T-helper 2 cell (primary cell): Measurements from ENCODE around the gene SCG5.

Experiments used
- DNase-seq, 5 experiments: peaks; one replicate each; pipeline versions ENCODE4 v3.0.0 to v3.0.0-alpha.2; 2012 to 2022

Gene SCG5

GRCh38 chr15:32659340-32660155 lies 18.0 kb downstream of the SCG5 start:
- no peak for DNase-seq

DNA sequence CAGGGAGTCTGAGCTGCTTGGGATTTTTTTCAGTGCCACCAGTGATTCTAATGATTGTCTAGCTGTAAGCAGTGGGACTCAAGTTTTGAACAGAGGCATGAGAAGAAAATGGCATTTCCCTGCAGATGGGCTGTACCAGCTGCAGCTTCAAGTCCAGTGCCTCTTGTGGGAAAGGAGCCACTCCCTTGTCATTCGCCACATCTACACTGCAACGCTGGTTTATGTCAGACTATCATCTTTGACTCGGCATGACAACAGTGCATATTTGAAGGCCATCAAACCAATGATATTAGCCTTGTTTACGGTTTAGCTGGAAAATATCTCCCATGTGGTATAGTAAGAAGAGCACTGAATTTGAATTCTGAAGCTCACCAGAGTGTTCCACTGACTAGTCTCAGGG lies 22.2 kb downstream of the SCG5 start:
- no peak for DNase-seq

DNA sequence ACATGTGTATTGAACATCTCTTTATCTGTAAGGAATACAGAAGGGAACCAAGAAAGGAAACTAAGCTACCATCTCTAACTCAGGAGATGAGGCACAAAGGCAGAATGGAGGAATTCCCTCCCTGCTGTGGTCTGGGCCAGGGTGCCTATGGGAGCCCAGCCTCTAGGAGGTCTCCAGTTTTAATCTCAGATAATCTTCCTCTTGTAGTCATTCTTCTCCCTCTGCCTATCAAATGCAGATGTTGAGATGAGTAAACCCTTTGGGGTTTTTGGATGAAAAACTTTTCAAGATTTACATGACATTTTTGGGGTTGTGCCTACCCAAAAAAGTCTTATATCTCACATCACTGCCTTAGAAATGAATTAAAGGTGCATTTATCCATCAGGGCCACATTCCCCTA lies 23.3 kb downstream of the SCG5 start:
- no peak for DNase-seq

DNA sequence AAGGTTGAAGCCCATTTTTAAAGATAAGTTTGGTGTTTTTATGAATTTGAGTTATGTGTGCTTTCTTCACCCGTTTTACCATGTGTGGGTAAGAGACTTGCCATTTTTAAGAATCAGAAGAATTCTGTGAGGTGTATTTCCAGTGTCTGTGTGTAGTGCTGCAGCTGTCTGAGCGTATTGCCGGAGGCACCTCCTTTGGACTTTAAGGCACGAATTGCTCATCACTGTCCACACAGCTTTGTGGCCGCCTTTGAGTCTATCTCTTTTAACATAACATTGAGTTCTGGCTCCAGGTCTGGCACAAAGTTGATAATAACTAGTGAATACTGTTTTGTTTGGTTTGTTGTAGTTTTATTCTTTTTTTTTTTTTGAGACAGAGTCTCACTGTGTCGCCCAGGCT lies 25.8 kb downstream of the SCG5 start:
- DNase-seq, result no peak

- DNase-seq, result no peak
Observed at GRCh38 chr15:32668942-32669341, 27.4 kb downstream of the SCG5 start.

GRCh38 chr15:32669896-32670611 lies 28.5 kb downstream of the SCG5 start:
- DNase-seq, result no peak

DNA sequence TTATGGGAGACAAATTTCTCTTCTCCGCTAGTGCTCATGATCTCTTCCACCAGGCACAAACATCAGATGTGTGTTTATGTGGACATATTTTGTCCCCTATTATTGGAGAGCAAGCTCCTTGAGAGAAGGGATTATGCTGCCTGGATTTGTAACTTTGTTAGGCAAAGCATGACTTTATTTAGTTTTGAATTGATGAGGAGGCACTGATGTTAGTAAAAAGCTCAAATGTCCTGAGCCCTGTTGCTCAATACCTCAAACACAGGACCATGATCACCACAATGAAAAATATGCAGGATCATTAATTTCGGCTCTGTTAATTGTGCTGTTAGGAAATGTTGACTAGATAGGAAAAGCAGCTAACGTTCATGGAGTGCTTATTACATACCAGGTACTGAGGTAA lies 29.1 kb downstream of the SCG5 start:
- DNase-seq, result no peak

GRCh38 chr15:32671339-32672325 lies 30.1 kb downstream of the SCG5 start:
- no peak for DNase-seq

DNA sequence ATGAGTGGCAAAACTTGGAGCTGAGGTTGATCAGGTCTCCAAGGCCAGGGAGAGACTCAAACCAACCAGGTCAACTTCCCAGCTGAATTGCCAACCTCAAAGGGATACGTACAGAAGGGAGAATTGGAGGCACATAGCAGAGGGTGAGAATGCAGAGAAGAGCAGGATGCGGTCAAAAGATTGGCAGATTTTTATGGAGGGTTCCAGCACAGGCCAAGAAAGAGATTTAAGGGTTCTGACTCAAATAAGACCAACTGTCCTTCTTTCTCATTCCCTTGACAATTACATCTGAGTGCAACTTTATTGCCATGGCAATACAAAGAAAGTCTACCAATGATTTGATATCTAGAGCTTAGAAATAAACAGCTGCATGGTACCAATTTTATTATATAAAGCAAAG lies 33.2 kb downstream of the SCG5 start:
- no peak for DNase-seq

GRCh38 chr15:32675466-32675865 lies 34.0 kb downstream of the SCG5 start:
- no peak for DNase-seq

- DNase-seq, result no peak
Observed at GRCh38 chr15:32676169-32676568, 34.7 kb downstream of the SCG5 start.

GRCh38 chr15:32677238-32677750 lies 35.8 kb downstream of the SCG5 start:
- DNase-seq, result no peak

- DNase-seq, result no peak
Observed at GRCh38 chr15:32679298-32679690, 37.8 kb downstream of the SCG5 start.

GRCh38 chr15:32682569-32682968 lies 41.1 kb downstream of the SCG5 start:
- no peak for DNase-seq

GRCh38 chr15:32682977-32683630 lies 41.6 kb downstream of the SCG5 start:
- no peak for DNase-seq

GRCh38 chr15:32683906-32684584 lies 42.5 kb downstream of the SCG5 start:
- peak in 1 of 5 experiments; percentile 12 for DNase-seq

GRCh38 chr15:32685576-32685975 lies 44.1 kb downstream of the SCG5 start:
- no peak for DNase-seq

DNA sequence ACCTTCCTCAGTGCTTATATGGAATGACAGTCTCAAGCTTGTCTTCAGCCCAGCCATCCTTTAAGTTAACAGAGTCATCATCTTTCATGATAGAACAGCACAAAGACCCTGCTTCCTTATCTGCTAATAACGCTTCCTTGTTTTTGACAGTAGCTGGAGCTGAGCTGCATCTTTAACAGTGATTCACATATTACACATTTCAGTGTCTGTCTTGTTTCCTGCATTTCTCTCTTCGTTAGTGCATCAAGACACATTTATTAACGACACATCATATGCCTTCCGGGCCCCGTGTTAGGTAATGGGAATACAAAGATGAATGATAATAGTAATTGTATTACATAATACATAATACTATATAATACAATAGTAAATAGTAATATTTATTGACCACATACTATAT lies 46.0 kb downstream of the SCG5 start:
- no peak for DNase-seq

DNA sequence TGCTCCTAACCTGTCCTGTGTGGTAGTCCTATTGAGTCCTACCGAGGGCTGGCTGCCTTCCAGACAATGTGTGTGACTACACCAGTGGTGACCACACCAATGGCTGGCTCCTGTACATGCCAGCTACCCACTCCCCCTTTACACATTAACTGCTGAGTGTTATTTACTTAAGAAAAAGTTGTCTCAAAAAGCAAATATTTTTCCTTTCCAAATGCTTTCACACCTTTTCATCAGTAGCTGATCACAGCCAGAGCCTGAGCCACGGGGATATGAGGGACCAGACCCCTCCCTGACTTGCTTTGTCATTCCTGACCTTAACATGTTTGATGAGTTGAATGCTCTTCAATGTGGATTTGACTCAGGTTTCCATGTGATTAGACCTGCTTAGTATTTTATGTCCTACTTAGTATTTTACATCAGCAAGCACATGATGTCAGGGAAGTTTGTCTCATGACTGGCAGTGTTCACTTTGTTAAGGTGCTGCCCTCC lies 46.7 kb downstream of the SCG5 start:
- DNase-seq, result no peak

- no peak for DNase-seq
Observed at GRCh38 chr15:32690941-32691688, 49.6 kb downstream of the SCG5 start.

DNA sequence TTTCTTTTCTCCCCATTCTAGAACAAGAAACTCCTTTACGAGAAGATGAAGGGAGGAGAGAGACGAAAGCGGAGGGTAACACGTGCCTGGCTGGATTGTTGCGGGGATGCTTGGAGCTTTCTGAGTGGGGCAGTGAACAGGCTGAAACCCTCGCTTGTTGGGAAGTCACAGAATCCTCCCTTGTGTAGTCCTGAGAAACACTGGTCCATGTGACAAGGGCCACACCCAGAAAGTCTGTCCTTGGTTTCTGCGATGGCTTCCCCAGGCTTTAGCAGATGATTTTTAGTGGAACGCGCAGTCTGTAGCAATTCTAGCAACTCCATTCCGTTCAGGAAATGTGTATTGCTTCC lies 50.2 kb downstream of the SCG5 start:
- DNase-seq, result no peak
